ENCODE data around the gene UTP4.
A peak's percentile ranks its signal among the peaks of the same experiment; 100 is the strongest.
"Not testable (repeated sequence)": the region's sequence is repeated elsewhere in the genome, so short reads cannot be mapped to it uniquely, and the experiment has no call there.

The UTP4 gene

DNA sequence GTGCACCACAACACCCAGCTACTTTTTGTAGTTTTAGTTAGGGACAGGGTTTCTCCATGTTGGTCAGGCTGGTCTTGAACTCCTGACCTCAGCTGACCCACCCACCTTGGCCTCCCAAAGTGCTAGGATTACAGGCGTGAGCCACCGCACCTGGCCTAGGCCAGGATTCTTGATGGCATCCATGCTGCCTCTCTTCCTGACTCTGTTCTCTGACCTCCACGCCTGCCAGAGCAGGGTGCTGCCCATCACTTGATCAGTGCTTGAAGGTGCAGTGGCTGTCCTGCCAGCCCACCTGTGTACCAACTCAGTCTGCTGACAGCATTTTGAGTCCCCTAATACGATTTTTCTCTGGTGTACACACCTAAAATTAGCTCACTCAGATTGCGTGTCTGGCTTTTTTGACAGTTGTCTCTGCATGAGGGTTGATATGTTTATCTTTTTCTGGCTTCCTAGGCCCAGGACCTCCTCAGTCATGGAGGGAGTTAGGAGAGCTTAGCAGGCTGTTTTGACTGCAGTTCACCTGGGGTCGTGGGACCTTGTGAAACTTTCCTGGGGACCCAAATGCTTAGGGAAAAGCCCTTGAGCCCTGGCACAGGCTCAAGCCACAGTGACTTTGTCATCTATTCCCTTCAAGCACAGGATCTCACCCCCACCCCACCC, 21.1 kb upstream of the UTP4 start:
- no peak for DNase-seq

DNA sequence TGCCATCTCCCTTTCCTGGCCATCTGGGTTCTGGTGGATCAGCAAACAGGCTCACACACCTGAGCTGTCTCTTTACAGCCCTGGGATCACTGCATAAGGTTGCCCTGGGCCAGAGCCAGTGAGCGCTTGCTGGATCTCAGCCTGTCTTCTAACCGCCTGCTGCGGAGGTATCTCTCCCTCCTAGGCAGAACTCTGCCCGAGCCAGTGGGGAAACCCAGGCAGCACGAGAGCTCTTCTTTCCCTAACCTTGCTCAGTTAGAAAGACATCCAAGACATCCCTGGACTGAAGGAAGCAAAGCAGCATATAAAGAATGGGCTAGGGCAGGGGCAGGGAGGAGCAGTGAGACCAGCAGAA, 20.6 kb upstream of the UTP4 start:
- no peak for DNase-seq

DNA sequence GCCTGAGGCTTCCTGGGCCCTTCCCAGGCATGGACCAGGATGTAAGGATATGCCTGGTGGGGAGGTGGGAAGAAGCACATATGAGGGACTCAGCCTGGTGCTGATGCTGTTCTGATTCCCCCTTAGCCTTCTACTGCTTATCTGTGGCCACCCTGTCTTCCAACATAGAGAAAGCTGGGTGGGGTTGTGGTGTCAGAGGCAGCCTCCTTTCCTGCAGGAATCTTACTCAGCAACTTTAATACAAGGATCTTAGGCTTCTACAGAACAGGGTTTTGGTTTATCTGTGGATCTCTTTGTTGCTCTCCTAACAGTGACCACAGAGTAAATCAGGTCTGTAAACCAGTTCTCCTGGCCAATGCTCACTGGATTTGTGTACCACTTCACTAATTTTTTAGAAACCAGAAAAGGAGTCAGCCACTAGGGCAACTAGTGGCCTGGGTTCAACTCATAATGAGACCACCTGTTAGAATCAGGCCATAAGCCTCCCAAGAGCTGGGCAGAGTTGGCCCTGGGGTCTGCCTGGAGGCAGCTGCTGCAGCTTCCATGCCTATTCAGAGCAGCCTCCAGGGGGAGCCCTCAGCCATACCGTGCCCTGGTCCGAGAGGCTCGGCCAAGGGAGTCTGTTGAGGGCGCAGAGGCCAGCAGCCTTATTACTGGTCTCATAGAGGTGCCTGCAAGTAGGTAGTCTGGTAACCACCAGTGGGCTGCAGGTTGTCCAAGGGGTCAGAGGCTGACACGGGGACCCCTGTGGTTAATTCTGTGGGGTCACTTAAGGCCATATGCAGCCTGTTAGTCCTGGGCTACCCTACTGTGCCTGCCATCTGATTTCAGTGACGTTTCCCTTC, 19.9 kb upstream of the UTP4 start:
- peak; percentile 1 to 50 for DNase-seq

DNA sequence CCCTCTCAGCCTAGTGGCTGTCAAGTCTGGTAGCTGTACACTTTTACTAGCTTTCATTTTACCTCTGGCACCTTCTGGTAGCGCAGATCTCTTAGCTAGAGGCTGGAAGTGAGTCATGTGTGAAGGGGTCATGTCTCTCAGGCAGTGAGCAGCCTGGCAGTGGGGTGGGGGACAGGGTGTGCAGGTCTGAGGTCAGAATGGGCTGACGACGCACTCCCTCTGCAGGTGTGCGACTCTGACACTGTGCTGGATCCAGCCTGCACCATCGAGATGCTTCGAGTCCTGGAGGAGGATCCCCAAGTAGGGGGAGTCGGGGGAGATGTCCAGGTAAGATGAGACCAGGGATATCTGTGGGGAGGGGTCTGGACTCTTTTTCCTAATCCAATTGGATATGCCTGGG, 19.2 kb upstream of the UTP4 start:
- DNase-seq = no peak

DNA sequence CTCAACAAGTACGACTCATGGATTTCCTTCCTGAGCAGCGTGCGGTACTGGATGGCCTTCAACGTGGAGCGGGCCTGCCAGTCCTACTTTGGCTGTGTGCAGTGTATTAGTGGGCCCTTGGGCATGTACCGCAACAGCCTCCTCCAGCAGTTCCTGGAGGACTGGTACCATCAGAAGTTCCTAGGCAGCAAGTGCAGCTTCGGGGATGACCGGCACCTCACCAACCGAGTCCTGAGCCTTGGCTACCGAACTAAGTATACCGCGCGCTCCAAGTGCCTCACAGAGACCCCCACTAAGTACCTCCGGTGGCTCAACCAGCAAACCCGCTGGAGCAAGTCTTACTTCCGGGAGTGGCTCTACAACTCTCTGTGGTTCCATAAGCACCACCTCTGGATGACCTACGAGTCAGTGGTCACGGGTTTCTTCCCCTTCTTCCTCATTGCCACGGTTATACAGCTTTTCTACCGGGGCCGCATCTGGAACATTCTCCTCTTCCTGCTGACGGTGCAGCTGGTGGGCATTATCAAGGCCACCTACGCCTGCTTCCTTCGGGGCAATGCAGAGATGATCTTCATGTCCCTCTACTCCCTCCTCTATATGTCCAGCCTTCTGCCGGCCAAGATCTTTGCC, 18.0 kb upstream of the UTP4 start:
- DNase-seq = no peak

DNA sequence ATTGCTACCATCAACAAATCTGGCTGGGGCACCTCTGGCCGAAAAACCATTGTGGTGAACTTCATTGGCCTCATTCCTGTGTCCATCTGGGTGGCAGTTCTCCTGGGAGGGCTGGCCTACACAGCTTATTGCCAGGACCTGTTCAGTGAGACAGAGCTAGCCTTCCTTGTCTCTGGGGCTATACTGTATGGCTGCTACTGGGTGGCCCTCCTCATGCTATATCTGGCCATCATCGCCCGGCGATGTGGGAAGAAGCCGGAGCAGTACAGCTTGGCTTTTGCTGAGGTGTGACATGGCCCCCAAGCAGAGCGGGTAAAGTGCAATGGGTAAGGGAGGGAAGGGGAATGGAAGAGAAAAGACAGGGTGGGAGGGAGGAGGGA, 17.5 kb upstream of the UTP4 start:
- DNase-seq = no peak

DNA sequence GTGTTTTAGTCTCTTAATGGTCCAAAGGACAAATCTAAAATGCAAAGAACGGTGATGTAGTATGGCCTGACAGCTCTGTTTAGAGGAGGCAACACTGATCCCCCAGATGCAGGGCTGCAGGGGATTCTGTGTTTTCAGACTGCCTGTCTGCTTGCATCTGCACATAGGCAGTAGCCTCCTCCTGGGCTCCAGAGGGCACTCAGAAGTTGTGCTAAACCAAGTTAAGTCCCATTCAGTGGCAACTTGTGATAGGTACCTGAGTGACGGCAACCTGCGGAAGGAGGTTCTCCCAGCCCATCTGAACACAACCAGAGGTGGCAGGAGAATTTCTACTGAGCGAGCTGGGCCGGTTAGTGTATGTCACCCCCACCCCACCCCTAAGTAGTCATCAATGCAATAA, 17.1 kb upstream of the UTP4 start:
- DNase-seq = no peak

DNA sequence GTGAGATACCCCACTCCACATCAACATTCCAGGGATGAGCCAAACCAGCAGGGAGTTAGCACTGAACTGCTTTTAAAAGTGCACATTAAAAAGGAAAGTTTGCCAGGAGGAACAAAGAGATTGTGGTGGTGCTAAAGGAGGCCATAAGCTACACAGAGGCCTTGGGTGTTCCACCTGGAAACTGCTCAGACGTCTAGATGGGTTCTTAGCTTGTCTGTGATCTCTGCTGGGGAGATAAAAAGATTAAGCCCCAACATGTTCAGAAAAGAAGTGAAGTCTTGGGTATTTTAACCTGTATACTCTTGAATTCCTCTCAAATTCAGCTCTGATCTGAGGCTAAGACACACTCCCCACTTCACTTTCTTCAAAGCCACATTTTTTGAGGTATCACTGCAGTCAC, 16.6 kb upstream of the UTP4 start:
- DNase-seq = no peak

DNA sequence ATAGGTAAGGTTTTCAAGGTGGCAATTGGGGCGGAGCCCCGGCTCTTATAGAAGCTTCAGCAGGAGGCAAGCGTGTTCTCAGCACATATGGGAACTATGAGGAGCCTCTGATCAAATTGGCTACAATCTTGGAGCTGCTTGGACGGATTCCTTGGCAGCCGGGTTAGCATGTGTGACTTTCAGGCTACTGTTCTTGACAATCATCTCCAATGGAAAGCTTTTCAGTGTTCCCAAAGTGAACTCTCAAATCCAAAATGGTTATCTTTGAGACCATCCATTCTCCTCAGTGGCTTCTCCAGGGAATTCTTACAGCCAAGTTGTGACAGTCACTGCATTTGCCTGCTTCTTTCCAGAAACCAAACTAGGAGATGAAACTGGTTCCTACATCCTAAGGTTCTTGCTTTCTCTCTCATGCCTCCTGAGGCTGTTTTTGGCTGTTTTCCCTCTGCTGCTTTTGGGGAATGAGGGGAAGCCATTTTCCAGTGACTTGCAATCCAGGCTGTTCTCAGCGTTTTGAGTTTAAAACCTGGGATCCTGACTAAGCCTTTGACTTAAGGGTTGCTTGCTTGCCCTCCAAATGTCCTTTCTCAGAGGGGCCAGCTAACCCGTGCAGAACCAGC, 16.1 kb upstream of the UTP4 start:
- no peak for DNase-seq

DNA sequence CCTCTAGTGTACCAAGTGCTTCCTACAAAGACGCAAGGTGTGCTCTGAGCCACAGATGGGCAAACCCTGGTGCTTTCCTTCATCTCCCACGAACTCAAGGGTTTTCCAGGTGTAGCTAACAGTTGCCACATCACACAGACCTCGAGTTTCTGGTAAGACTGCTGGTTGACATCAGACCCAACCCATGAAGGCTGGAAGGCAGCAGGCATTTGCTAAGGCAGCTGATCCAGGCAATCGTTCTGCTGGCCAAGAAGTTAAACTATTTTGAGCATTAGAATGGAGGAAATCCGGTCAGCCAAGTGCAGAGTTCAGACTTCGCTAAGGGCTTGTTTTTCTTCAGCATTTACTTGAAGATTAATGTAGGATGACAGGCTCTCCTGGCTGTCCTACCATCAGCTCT, 15.5 kb upstream of the UTP4 start:
- no peak for DNase-seq

DNA sequence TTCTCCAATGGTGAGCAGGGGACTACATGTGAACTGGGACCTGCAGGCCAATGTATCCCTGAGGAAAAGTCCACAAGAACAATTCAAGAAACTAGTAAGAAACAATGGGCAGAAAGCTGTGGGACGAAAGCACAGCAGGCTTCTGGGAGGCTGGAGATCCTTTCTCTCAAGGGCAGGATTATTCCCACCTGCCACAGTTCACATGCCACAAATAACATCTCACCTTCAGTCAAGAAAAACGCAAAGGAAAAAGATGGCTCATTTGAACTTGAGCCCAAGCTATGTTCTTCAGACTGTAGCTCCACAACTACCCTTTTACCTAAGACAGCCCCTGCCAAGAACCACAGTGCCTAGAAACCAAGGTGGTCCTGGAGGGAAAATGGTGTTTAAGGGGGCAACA, 14.0 kb upstream of the UTP4 start:
- no peak for DNase-seq

DNA sequence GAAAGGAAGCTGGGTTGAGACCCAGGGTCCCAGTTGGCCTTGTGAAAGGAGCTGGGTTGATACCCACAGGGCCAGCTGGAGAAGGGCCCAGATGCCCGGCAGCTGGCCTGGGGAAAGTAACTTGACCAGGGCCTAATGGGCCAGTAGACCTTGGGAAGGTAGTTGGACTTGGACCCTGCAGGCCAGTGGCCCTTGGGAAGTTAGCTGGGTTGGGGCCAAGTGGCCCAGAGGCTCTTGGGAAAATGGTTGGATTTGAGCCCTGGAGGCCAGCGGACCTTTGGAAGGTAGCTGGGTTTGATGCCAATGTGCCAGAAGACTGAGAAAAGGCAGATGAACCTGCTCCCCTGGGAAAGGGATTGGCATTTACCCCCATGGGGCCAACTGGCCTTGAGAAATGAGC, 13.5 kb upstream of the UTP4 start:
- no peak for DNase-seq

DNA sequence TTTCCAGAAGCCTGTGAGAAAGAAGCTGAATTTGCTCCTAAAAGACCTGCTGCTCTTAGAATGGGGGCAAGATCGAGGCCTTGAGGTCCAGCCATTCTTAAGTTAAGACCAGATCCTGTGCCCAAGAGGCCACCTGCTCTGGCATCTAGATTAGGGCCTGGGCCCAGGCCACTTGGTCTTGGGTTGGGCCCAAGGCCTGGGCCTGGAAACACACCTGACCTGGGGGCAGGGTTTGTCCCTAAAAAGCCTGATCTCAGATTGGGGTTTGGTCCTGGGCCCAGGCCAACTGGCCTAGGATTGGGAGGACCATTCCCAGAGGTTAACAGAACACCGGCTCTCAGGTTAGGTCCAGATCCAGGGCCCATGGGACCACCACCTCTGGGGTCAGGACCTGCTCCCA, 12.9 kb upstream of the UTP4 start:
- DNase-seq = no peak

DNA sequence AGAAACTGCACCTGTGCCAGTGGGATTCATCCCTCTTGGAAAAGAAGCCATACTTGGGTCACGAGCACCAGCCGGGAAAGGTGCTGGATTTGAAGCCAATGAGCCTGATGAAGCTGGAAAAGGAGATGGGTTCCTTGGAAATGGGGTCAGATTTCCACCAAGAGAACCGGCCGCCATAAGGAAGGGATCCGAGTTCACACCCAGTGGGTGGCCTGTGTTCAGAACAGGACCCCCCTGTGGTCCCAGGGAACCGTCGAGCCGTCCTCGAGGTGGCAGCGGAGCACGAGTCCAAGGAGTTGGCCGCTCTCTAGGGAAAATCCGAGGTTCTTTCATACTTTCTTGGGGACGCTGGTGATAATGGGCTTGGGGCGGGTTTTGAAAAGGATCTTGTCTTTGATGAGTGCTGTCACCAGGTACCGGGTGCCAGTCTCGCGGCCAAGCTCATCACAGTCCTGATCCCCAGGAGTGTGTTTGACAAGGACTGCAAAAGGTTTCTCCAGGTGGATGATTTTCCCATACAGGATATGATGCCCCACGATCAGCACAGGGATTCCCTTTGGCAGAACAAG, 12.3 kb upstream of the UTP4 start:
- DNase-seq = no peak

DNA sequence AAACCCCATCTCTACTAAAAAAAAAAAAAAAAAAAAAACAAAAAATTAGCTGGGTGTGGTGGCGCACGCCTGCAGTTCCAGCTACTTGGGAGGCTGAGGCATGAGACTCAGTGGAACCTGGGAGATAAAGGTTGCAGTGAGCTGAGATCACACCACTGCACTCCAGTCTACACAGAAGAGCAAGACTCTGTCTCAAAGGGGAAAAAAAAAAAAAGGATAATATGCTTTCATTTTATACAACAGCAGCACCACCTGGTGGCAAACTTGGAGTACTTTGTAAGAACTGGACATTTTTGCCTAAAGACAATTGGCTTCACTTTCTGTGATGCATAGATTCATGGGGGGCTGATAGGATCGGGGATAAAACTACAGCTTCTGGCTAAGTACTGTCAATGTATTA, 8.5 kb upstream of the UTP4 start:
- DNase-seq = peak; percentile 65

DNA sequence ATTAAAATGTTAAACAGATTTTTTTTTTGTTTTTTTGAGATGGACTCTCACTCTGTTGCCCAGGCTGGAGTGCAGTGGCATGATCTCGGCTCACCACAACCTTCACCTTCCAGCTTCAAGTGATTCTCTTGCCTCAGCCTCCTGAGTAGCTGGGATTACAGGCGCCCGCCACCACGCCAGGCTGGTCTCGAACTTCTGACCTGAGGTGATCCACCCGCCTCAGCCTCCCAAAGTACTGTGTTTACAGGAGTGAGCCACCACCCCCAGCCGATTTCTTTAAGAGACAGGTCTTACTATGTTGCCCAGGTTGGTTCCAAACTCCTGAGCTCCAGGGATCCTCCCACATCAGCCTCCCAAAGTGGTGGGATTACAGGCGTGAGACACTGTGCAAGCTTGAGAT, 8.0 kb upstream of the UTP4 start:
- DNase-seq = not testable (repeated sequence)

DNA sequence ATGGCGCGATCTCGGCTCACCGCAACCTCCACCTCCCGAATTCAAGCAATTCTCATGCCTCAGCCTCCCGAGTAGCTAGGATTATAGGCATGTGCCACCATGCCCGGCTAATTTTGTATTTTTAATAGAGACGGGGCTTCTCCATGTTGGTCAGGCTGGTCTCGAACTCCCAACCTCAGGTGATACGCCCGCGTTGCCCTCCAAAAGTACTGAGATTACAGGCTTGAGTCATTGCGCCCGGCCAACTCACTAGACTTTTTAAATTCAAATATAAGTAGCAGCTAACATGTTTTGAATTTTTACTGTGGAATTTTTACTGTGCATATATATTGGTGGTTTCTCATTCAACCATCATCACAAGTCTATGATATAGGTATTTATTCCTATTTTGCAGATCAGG, 7.5 kb upstream of the UTP4 start:
- not testable (repeated sequence) for DNase-seq

DNA sequence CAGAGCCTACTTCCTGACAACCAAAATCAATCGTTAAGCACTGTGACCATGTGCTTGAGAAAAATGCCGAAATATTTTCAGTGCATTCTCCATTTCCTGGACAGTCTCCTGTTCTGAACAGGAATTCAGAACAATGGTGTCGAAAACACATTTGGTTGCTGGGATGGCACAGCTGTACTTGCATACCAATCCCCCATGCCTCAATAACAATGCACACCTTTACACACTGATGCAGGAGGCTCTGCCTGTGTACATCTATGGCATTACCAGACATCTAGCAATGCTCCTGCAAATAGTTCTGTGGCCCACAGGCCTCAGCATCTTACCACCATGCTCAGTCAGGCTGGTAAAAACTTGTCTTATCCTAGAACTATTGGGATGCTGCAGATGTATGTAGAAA, 6.2 kb upstream of the UTP4 start:
- no peak for DNase-seq

DNA sequence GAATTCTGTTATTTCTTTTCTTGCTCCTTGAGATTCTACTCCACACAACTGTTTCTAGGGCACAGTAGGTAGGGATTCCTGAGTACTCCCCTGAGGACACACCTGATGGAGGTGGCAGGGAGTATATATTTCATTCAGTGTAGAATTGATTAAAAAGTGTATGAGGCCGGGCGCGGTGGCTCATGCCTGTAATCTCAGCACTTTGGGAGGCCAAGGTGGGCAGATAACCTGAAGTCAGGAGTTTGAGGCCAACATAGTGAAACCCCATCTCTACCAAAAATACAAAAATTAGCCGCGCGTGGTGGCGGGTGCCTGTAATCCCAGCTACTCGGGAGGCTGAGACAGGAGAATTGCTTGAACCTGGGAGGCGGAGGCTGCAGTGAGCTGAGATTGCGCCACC, 5.6 kb upstream of the UTP4 start:
- not testable (repeated sequence) for DNase-seq

DNA sequence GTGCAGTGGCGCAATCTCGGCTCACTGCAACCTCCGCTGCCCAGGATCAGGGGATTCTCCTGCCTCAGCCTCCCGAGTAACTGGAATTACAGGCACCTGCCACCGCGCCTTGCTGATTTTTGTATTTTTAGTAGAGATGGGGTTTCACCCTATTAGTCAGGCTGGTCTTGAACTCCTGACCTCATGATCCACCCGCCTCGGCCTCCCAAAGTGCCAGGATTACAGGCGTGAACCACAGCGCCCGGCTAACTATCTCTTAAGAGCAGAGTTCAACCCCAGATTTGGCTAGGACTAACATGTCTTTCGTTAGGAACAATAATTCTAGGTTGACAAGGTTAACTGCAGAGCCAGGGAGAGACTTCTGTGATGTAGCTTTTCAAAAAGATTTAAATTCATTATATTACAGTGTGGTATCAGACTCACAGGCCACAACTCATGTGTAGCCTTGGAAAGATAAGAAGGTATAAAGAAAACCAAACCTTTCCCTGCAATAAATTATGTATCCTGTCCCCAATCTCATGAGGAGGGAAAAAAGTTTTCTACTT, 4.4 kb upstream of the UTP4 start:
- DNase-seq = no peak

DNA sequence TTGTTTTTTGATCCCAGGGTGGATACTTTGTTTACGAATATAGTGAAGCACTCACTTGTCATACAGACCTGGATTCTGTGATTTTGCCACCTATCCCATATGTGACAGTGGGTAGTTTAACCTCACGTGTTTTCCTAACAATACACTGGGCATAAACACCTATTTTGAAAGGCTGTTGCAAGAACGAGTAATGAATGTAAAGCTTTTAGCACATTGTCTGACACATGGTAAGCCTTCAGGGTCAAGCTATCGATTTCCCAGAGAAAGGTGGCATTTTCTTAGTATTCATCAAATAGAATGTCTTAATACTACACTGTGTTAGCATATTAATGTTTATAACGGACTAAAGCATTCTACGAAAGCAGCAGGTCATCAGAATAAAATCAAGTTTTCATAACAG, 2.0 kb upstream of the UTP4 start:
- no peak for DNase-seq

DNA sequence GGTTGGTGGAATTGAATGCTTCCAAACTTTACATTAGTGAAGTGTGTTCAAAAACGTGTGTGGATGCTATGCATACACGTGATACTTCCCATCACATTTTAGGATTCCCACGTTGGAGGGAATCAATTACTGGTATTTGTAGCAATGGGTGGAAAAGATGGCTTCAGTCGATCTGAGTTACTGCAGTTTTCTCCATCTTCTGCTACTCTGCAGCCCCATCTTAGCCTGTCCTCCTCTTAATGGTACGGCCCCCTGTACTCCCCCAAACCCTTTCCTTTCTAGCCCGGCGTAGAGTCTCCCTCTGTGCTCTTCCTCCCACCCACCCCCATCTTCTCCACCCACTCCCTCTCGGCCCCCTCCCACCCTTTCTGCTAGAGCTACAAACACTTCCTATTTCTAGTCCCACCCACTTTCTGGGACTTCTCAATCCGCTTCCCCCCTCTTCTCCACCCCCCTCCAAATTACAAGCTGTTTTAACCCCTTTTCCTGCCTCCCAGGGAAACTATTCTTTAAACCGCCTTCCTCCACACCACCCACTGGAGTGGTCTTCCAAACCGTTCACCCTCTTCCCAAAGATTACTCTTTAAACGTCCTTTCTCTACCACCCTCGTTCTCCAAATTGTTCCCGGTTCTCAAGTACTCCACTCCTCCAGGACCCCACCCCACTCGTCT, 1.1 kb upstream of the UTP4 start:
- peak in 1 of 2 experiments; percentile 8 for DNase-seq

Measured in NCI-H526 (cell line).